Stimulated activated CD8-positive, alpha-beta memory T cell treated with anti-CD3 and anti-CD28 coated beads, Interleukin-12 subunit alpha, Interleukin-12 subunit beta, amount 100 ng/mL, for 4 hours (primary cell): ENCODE results near the gene IL2RA.
"Not testable (repeated sequence)": the region's sequence is repeated elsewhere in the genome, so short reads cannot be mapped to it uniquely, and the experiment has no call there.

Source experiments
- DNase-seq: peaks from one replicate; pipeline ENCODE4 v3.0.0-alpha.2; 2020; ENCODE audit warnings: low read depth

The IL2RA gene

GRCh38 chr10:5981529-5981928, 80.6 kb downstream of the IL2RA start:
- no peak for DNase-seq

DNA sequence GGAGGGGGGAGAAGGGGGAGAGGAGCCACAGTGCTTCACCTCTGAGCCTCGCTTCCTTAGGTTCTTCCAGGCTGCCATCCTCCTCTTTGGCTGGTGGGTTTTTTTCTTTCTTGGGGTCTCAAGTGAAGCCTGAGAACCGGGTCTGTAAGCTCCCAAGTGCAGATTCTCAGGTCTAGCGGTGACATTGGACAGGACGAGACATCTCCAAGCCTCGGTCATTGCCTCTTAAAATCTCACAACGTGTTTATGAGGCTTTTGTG, 84.0 kb downstream of the IL2RA start:
- no peak for DNase-seq

GRCh38 chr10:5977471-5978229, 84.5 kb downstream of the IL2RA start, which contains the start of gene IL15RA:
Gene IL15RA, minus strand, starts transcription at chr10:5977543. Its CDS starts 51 bp downstream, at chr10:5977492.
- peak; percentile 86 for DNase-seq

DNA sequence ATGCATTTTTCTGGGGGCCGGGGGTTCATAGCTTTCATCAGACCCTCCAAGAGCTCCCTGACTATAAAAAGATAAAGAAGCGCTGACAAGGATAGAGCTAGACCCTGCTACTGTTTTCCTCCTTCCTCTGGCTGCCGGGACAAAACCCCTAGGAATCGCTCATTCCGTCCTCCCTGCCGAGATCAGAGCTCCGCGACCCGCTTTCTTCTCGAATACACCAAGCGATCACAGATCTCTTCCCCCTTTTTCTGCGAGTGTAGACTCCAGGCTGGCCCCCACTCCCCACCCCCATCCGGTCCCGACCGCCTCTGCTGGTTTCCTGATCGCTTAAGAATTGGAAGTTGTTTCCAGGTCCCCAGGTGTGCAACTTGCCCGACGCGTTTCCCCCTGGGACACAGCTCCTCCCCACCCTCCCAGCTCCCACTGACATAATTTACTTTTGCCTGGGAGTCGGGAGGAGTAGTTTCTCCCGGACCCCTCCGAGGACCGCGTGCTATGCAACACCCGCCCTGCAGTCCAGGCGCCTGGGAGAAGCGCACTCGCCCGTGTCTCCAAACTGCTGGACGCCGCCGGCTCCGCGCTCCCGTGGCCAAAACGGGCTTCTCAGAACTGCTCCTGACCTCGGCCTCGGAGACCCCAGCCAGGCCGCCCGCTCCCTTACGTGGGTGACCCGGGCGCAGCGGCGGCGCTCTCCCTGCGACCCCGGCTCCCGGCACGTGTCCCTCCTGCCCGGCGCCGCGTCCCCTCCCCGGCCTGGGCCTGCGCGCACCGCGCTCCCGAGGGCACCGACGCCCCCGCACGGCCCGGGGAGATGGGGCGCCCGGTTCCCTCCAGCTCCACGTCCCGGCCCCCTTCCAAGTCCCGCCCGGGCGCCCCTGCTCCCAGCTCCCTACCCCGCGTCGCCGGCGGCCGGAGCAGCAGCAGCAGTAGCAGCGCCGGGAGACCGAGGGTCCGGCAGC, 85.4 kb downstream of the IL2RA start:
- peak; percentile 22 for DNase-seq

DNA sequence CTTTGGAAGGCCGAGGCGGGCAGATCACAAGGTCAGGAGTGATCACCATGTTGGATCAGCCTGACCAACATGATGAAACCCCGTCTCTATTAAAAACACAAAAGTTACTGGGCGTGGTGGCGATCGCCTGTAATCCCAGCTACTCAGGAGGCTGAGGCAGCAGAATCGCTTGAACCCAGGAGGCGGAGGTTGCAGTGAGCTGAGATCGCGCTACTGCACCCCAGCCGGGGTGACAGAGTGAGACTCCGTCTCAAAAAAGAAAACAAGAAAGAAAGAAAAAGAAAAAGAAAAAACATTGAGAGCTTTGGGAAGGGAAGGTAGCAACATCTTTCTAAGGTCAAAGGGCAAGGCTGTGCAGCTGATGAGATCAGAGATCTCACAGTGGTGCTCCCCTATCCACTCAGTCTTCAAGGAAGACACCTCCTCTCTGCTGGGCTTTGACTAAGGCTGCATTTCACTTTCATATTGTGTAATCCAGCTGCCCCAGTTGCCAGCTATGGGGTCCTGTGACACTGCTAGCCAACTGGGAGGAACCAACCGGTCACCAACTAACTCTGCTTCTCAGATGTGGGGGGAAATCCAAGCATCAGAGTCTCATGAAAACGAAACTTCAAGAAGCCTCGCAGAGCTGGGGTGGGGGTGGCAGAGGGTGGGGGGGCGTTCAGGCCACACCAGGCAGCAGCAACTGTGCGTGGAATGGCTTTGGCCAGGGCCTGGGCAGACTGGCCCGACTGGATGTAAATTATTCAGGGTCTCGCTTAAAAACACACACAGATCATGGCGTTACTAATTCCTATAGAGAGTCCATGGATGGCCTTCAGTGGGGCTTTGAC, 86.3 kb downstream of the IL2RA start:
- DNase-seq = peak; percentile 49

GRCh38 chr10:5973069-5973468, 89.1 kb downstream of the IL2RA start:
- DNase-seq = no peak

- no peak for DNase-seq
These were observed 90.3 kb downstream of the IL2RA start for GRCh38 chr10:5971886-5972285.

DNA sequence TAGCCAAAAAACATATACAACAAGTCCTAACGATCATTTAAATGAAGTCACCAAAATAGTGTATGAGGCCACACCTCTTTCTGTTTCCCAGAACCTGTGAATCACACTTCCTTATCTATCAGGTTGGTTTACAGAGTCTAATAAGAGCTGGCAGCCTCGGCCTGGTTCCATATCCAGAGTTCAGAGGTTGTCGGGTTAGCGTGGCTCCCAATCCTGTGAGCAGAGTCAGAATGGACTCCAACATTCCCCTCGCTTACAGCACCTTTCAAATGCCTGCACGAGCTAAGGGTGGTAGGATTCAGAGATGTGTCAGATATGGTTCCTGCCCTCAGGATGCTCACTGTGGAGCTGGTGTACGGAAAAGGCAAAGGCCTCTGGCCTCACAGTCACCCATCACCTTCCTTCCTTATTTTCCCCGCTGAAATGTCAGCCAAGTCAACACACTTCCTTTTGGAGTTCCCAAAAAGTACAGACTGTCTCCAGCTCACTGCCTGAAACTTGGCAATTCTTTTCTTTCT, 90.8 kb downstream of the IL2RA start:
- DNase-seq = no peak

GRCh38 chr10:5970527-5970926, 91.6 kb downstream of the IL2RA start:
- no peak for DNase-seq

- no peak for DNase-seq
These were observed 92.1 kb downstream of the IL2RA start for GRCh38 chr10:5970066-5970465.

GRCh38 chr10:5968681-5969453, 93.3 kb downstream of the IL2RA start:
- no peak for DNase-seq

GRCh38 chr10:5968037-5968680, 94.0 kb downstream of the IL2RA start:
- DNase-seq = no peak

DNA sequence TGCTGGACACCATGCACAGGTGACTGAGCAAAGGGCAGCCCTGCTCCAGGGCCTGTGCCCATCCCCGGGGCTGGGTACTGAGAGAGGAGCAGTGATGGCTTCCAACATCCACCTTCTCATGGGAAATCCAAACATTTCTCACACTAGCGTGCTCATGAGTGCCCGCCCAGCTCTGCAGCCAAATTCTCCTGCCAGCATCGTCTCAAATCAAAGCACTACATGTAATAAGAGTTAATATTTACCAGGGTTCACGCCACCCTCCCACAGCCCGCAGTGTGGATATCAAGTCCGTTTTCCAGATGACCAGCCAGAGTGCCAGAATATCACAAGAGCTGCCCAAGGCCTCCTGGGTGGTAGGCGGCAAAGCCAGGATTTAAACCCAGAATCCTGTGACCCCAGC, 96.9 kb downstream of the IL2RA start:
- no peak for DNase-seq

DNA sequence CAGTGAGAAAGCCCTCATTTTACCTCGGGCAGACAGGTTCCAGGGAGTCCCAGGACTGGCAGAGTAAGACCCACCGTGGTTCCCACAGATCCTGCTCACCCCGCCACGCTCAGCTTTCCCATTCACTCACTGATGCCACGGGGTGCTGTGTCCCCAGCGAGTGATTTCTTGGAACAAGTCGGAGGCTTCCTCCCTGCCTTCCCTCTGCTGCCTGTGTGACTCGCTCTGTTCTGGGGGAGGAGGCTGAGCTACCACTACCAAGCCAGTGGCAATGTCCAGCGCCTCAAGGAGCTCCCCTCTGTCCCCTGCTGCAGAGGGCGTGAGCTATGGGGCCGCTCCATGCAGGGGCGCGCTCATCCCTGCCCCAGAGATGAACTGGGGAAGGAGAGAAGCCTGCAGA, 97.4 kb downstream of the IL2RA start:
- no peak for DNase-seq

GRCh38 chr10:5963591-5963990, 98.6 kb downstream of the IL2RA start:
- DNase-seq = no peak

DNA sequence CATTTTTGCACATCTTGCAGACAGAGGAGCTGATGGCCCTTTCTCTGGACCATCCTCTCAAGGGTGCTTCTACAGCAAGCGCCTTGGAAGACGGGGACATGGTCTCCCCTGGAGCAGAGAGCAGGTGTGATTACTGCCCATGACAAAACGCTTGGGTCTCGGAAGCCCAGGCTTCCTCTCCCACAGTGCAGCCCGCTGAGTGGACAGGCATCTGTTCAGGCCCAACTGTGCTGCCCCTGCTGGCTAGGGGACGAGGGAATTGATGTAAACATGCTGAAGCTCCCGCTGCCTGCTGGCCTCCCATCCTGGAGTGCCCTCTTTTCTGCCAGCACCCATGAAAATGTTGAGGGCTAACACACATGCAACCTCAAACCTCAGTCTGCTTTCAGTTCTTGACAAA, 99.1 kb downstream of the IL2RA start:
- DNase-seq = no peak

DNA sequence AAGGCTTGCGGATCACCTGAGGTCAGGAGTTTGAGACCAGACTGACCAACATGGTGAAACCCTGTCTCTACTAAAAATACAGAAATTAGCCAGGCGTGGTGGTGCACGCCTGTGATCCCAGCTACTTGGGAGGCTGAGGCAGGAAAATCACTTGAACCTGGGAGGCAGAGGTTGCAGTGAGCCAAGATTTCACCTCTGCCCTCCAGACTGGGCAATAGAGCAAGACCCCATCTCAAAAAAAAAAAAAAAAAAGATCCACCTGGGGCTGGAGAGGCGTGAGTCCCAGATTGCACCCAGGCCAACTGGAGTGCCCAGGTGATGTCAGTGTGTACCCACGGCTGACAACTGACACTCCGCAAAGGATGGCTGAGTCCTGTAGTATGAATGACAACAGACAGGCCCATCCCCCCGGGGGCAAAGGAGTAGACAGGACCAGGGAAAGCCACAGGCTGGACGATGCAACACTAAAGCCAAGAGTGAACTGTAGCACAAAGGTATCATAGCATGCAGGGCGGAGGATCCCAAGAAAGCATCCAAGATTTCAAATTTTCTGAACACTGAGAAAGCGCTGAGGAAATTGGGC, 99.7 kb downstream of the IL2RA start:
- not testable (repeated sequence) for DNase-seq

DNA sequence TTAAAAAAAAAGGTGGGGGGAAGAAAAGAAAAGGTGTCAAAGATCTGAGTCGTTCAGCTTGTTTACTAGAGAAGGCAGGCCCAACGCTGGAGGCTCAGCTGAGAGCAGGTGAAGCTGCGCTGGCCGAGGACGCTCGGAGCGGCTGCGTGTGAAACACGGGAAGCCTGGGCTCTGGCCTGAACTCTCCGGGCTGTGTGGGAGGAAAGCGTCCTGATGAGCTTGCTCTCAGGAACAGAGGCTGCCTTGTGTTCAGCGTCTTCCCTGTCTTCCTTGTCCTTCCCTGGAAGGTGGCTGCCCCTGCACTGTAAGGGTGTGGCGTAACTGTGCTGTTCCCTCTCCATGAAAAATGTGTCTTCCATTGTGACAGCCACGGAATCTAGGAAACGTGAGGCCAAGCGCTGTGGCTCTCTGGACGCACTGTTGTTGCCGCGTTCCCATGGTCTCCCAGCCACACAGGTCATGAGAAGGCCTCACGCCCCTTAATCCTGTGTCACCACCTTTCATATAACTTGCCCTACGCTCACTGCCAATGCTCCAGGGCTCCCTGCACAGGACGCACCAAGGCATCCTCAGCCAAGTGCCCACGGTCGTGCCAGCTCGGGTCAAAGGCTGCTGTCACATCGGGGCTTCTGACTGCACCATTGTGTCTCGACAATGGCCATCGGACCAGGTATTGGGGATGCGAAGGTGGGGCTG, 100.6 kb downstream of the IL2RA start:
- DNase-seq = no peak

GRCh38 chr10:5960973-5961275, 101.2 kb downstream of the IL2RA start:
- DNase-seq = not testable (repeated sequence)
